HG02885 (cell line): ENCODE results near the gene BROX.
"Not testable (repeated sequence)": the region's sequence is repeated elsewhere in the genome, so short reads cannot be mapped to it uniquely, and the experiment has no call there.

Experiments used
- ATAC-seq: cut with Tn5 transposase; IDR thresholded peaks from one replicate; pipeline ENCODE4 v1.9.1; 2021; ENCODE audit warnings: mild to moderate bottlenecking; ENCODE audit not compliant: unreplicated experiment, poor library complexity

BROX gene

DNA sequence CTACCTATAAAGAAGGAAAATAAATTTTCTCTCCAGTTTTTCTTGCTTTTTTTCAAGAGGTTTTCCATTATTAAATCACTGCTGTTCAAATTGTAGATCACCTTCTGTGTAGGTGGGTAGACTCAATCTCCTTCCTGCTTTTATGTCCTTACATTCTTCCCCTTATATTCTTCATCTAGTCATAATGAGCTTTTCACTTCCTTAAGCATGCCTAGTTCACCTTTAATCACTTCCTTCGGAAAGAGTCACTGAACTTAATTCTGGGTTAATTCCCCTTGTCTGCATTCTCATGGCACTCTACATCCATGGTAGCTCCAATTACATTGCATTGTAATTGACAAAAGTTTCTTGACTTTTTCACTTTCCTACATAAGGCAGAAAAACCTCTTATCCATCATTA is 18.5 kb downstream of the BROX start:
- ATAC-seq, result no peak

- peak; percentile 98 for ATAC-seq
Observed at GRCh38 chr1:222732216-222733159, 20.1 kb downstream of the BROX start.

DNA sequence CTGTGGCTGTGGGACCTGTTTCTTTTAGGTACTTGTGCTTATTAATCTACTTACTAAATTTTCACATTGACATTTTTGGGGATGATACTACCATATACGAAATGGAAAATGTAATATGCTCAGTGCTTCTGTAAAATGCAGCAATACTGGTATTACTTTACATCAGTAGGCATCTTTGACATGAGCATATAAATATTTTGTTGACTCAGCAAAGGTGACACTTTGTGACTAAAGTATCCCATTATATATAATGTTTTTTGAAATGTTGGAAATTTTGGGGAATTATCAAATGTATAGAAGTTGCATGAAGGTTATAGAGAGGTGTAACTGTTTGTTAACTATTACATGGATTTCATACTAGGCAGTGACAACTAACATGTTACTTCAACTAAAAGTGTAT is 22.4 kb downstream of the BROX start:
- ATAC-seq, result no peak

- ATAC-seq, result no peak
Observed at GRCh38 chr1:222736470-222736869, 24.1 kb downstream of the BROX start.

GRCh38 chr1:222736972-222737371 is 24.6 kb downstream of the BROX start, which contains the start of gene FAM177B:
TSS of gene FAM177B (plus strand) at chr1:222737202. CDS start at chr1:222746546, 9,344 bp downstream.
- no peak for ATAC-seq

- no peak for ATAC-seq
Observed at GRCh38 chr1:222739465-222739864, 27.1 kb downstream of the BROX start.

DNA sequence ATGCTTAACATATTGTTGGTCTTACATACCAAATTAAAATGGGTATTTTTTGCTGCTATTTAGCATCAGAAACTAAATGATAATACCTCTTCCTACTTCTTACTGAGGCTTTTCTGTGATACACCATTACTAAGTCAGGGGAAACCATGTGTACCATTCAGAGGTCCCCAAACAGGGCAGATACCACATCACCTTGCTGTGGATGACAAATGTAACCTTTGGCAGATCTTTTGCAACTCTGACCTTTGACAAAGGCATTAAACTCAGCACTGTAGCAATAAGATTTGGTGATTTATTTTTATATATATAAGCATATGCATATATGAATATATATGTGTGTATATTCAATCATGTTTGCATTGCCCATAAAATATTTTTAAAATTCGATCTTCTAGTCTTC is 27.6 kb downstream of the BROX start:
- no peak for ATAC-seq

GRCh38 chr1:222741630-222742457 is 29.5 kb downstream of the BROX start:
- not testable (repeated sequence) for ATAC-seq

GRCh38 chr1:222749927-222750326 is 37.6 kb downstream of the BROX start:
- no peak for ATAC-seq

DNA sequence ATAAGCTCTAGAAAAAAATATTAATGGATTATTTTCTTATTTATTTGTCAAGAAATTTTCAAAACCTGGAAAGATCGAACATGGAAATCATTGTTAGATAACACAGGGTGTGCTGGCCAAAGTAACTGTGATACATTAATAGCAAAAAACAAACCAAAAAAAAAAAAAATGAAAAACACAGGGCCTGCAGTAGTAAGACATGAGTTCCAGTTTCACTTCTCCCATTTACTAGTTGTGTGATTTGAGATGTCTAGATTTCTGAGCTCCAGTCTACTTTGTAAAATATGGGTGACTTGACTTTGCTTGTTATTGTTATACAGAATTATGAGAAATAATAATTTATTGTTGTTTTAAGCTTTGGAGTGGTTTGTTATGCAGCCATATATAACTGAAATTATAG is 38.3 kb downstream of the BROX start:
- peak; percentile 83 for ATAC-seq

DNA sequence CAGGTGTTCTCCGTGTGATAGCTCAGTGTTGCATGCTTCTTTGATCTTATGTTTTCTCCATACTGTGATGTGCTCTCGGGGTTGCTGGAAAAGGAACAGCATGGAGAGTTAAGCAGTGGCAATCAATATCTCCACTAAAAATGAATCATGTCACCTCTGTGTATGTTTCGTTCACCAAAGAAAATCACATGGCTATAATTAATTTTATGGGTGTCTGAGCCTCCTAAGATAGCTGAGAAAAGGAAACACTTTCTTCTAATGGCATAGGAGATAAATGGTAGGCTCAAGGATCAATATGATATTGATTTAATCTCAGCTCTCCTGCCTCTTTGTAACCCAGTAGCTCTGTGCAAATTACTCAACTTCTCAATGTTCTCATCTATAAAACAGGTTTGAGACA is 38.9 kb downstream of the BROX start:
- ATAC-seq, result no peak

DNA sequence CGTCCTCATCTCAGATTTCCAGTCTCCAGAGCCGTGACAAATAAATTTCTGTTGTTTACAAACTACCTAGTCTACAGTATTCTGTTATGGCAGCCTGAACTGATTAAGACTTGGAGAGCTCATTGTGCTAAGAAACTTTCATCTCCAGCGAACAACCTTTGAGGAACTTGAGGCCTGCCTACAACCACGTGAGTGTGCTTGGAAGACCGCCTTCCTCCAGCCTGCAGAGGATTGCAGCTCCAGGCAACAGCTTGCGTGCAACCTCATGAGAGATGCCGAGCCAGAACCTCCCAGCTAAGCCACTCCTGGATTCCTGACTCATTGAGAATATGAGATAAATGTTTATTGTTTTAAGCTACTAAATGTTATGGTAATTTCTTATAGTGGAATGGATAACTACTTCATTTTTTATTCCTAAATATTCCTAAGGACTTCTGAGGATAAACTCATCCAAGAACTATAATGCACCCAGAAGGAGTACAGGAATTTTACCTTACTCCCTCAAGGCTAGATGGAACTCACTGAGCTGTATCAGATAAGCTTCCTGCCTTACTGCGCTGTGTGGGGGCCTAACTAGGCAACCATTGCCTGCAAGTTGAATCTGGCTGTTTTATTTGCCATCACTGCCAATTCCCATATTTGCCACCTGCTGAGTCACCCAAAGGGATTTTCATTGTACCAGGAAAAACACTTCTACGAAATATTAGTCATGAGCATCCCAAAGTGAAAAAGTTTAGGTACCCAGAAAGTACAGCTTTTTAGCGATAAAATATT is 42.2 kb downstream of the BROX start:
- no peak for ATAC-seq

DNA sequence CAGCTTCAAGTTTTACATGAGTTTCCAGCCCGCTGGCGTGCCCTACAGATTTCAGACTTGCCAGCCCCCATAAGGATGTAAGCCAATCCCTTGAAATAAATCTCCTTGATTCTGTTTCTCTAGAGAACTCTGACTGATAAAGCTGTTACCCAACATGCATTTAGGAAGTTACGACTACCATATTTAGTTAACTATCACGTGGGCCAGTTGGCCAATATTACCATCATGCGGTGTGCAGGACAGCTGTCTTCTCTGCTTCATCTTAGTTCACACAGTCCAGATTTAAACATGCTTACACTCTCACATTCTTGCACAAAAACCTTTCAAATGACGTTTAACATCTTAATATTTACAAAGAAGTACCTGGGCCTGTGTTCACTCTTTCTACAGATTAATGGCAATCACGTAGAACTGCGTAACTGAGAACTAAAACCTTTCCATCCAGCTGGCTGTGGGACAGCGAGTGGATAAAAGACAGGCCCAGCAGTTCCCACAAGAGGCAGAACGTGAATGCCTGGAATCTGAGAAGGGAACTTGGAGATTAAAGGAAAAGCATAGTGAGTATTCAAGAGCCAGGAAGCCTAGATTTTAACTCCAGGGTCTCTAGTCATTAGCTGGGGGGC is 45.4 kb downstream of the BROX start:
- ATAC-seq, result no peak

DNA sequence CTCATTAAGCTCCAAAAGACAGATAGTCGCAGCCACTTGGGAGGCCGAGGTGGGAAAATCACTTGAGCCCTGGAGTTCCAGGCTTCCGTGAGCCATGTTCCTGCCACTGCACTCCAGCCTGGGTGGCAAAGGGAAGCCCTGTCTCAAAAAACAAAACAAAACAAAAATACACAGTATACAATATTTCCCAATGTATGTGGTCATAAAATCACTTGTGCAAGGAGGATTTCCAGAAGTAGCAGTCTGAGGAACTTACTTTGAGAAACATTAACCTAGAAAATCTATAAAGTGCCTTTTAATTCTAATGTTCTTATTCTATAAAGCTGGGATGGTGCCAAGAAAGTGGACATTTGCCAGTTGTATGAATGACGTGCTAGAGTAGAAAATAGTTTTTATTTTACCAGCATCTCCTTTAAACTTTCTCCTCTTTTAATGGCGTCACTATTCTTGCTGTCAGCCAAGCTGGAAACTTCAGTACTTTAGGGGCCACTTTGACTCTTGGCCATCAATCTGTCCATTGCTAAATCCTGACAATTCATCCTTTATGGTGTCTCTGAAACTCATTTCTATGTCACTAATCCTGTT is 47.2 kb downstream of the BROX start:
- ATAC-seq, result no peak

DNA sequence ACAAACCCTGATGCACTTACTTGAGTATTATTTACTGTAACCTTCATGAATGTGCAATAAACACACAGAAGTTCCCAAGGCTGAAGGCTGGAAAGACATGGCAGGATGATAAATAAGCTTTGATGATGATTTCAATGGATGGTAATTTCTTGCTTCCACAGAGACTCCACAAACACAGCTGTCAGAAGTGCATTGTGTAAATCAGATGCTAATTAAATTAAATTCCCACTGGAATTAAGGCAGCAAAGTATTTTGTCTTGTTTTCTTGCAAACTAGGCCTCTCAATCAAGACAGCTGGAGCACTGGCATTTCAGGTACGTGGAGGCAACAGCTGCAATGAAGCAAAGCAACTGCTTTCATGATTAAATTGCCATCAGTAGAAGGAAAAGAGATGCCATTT is 48.7 kb downstream of the BROX start:
- no peak for ATAC-seq

DNA sequence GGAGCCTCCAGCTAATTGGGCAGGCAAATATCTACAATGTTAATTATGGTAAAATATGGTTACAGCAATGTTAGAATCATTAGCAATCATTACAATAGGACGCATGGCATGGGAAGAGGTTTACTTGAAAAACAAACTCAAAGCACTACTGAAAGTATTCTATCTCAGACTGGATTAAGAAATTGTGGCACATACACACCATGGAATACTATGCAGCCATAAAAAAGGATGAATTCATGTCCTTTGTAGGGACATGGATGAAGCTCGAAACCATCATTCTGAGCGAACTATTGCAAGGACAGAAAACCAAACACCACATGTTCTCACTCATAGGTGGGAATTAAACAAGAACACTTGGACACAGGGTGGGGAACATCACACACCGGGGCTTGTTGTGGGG is 49.8 kb downstream of the BROX start:
- not testable (repeated sequence) for ATAC-seq

DNA sequence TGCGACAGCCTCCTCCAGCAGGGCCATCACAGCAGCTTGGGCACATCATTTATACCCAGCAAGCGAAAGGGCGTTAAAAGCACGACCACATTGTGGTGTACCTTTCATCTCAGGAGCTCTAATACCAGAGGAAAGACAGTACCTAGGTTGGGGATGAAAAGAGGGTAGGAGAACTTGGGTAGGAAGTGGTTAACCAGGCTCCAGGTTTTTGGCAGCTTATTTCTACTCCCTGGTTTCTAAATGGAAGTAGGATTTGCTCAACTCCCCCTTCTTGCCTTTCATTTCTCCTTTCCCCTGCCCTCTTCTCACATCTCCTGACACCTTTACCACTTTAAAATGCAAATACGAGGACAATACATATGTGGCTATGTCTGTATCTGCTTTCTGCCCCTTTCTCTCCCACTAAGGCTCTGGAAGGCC is 54.8 kb downstream of the BROX start:
- no peak for ATAC-seq

DNA sequence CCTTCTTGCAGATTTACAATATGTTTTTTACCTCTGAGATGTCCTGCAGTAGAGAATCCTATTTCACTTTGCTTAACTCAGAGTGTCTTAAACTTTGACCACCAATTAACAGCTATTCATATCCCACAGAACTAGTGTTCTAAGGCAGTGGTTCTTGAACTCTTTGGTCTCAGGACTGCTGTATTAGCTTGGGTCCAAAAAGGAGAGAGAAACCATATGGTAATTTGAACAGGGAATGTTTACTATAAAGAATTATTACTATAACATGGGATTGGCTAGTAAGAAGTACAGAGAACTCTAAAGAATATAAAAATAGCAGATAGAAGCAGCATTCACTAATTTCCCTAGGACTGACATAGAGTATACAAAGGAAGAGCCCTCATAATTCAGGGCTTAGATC is 56.2 kb downstream of the BROX start:
- no peak for ATAC-seq

- no peak for ATAC-seq
Observed at GRCh38 chr1:222769181-222769580, 56.8 kb downstream of the BROX start.
